GM19043 (cell line): ENCODE measurements around the gene RAPGEF6.
"Not testable (repeated sequence)": the region's sequence is repeated elsewhere in the genome, so short reads cannot be mapped to it uniquely, and the experiment has no call there.

Source experiments
- ATAC-seq: cut with Tn5 transposase; IDR thresholded peaks from one replicate; pipeline ENCODE4 v1.9.1; 2021; ENCODE audit warnings: low read depth; ENCODE audit not compliant: unreplicated experiment

The RAPGEF6 gene

GRCh38 chr5:131640043-131640856, 5.2 kb upstream of the RAPGEF6 start:
- ATAC-seq: peak; percentile 38

GRCh38 chr5:131639148-131639547, 4.1 kb upstream of the RAPGEF6 start:
- ATAC-seq: no peak

DNA sequence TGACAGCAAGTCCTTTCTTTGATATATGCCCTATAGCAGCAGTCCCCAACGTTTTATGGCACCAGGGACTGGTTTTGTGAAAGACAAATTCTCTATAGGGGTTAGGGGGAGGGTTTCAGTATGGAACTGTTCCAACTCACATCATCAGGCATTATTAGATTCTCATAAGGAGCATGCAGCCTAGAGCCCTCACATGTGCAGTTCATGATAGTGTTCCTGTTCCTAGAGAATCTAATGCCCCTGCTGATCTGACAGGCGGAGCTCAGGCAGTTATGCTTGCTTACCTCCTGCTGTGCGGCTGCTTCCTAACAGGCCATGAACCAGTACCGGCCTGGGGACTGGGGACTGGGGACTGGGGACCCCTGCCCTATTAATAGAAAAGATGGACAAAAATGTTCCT, 2.7 kb upstream of the RAPGEF6 start:
- ATAC-seq: no peak

- no peak for ATAC-seq
Measured at GRCh38 chr5:131635684-131636572, 899 bp upstream of the RAPGEF6 start.

DNA sequence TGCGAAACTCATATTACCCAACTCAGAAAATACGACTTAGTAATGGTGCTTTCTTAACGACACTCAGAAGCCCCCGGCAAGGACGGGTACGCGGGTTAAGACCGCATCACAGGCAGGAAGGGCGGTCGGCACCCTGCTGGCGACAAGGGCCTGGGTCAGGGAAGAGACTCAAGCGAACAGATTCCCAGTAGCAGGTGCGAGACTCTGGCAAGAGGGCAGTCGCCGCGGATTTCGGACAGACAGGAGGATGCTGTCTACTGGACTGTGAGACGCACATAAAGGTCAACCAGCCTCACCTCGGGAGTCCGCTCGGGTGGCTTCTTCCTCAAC, 398 bp downstream of the RAPGEF6 start:
- peak; percentile 21 for ATAC-seq

DNA sequence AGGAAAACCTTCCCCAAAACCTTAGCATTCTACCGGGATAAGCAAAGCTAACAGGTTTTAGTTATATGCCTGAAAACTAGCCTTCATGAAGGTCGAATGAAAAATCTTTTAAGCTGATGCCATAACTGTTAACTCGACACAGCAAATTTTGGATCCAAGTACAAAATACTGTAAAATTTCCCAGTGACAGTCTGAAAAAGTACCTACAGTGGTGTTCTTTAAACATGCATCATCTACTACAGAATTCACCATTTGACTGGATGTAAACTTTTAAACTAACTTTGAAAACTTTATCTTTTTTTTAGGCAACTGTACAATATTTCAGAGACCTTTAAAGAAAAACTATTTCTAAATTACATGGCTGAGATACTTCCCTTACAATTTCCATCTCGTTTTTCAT, 791 bp downstream of the RAPGEF6 start:
- no peak for ATAC-seq

DNA sequence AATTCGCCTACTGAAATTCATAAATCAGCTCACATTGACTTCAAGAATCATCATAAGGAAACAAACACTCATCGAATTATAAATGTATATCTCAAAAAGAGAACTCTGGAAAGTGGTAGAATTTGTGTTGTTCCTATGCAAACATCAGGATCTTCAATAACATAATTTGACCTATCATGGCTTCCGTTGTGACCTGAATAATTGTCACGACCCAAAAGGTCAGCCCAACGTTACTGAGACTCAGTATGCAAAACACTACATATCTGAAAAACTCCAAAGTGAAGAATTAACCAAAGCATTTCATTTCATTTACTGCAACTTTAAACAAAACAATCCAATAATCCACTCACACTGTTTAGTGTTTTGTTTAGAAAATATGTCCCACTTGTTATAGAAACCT, 1.2 kb downstream of the RAPGEF6 start:
- no peak for ATAC-seq

DNA sequence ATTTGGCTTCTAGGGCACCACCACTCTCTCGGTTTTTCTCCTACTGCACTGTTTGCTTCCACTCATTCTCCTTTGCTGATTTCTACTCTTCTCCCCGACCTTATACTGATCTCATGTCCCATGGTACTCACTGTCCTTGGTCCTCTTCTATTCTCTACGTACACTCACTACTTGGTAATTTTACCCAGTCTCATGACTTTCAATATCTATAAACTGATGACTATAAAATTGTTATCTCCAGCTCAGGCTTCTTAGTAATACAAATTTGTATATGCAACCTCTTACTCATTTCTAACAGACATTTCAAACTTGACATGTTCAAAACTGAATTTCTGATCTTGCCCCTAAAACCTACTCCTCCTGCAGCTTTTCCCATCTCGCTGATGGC, 4.1 kb downstream of the RAPGEF6 start:
- ATAC-seq: no peak

DNA sequence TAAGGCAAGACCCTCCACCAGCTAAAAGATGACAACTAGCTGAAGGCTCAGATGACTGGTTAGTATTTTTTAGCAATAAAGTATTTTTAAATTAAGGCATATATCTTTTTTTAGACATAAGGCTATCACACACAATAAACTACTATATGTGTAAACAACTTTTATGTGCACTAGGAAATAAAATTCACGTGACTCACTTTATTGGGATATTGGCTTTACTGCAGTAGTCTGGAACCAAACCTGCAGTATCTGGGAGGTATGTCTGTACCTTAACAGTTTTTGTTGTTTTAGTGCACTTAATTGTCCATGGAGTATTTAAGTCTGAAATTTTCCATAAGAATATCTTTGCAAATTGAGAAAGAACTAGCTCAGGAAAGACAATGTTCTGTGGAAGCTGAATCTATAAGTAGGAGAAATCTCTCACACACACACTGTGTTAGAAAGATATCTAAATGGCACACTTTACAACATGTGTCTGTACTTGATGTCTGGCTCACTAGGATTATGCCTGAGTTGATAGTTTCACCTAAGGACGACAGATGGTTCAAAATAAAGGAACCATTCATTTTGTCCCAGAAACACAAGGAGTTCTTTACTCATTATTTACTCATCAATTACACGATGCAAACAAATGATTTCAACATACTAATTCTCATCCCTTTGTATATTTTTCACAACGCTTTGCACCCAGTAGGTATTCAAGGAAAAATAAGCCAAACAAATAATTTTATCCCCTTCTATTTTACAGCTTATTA, 4.6 kb downstream of the RAPGEF6 start:
- no peak for ATAC-seq

GRCh38 chr5:131628990-131629389, 6.0 kb downstream of the RAPGEF6 start:
- ATAC-seq: no peak

- no peak for ATAC-seq
Measured at GRCh38 chr5:131627207-131627865, 7.7 kb downstream of the RAPGEF6 start.

- no peak for ATAC-seq
Measured at GRCh38 chr5:131622633-131623032, 12.4 kb downstream of the RAPGEF6 start.

- not testable (repeated sequence) for ATAC-seq
Measured at GRCh38 chr5:131621164-131621563, 13.9 kb downstream of the RAPGEF6 start.

GRCh38 chr5:131619102-131619501, 15.9 kb downstream of the RAPGEF6 start:
- no peak for ATAC-seq

- ATAC-seq: no peak
Measured at GRCh38 chr5:131617140-131617822, 17.7 kb downstream of the RAPGEF6 start.

DNA sequence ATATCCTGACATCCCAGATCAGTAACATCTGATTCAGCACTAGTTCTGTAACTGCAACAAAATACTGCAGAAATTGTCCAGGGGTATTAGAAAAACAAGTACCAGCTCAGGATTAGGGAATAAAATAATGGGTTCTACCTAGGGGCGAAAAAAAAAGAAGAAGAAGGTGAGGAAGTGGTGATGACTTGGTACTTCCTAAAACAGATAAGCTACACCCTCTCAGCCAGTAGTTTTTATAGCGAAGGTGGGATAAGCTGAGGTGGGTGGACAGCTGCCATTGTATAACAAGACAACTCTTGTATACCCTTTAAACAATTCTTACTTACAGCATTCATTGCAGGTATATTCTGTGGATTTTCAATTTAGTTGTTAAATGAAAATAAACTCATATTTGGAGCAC, 19.1 kb downstream of the RAPGEF6 start:
- ATAC-seq: no peak

DNA sequence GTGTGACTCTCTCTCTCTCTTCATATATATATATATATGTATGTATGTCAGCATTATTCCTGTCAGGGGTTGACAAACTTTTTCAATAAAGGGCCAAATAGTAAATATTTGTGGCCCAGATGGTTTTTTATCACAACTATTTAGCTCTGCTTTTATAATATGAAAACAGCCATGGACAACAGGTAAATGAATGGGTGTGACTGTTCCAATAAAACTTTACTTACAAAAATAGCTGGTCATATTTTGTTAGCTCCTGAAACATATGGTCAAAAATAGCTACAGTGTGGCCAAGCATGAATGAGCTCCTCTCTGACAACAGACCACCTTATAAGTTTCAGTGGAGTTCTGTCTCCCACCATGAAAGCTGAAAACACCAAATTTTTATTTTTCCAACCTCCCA, 21.6 kb downstream of the RAPGEF6 start:
- no peak for ATAC-seq

- no peak for ATAC-seq
Measured at GRCh38 chr5:131611064-131611381, 24.0 kb downstream of the RAPGEF6 start.

DNA sequence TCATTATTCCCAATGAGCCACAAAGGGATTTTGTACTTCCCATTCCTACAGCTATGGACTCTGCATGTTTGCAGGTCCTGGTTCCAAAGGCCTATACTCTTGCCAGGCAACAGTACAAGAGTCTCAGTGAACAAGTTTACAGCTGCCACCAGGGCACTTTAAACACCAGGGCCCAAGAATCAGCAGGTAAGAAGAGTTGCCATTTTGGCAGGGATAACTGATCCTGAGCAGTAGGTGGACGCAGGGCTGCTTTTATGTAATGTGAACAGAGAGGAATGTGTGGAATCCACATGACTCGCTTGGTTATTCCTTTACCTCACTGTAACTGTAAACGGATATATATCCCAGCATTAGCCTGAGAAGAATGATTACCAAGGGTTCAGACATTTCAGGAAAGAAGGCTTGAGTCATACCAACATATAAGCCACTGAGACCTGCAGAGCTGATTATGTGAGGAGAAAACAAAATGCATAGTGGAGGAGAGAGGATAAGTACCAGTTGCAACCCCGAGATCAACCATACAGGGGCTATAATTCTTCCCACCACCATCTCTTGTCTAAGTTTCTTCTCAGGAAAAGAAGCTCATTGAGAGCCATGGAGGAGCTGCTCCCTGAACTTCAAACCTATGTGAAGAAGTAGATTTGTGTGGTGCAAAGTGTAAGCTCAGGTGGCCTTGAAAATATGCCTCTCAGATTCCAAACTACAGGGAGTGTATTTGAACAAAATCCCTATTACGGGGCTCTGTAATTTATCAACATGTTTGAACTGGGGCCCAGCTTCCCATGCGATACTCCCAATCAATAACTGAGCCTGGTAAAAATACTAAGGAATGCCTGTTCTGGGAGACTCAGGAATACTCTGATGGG, 24.6 kb downstream of the RAPGEF6 start:
- ATAC-seq: no peak
